ENCODE measurements around the gene CPAMD8. TPM values are rescaled to one million over a fixed set of nuclear protein-coding genes. Genes with fewer than 3 reads are reported as not detected.

CPAMD8 gene
- total and polyA plus RNA-seq, 2 donors (not counting 1 experiment from before 2014, with no cell fraction given): 1.1 to 2.7 TPM

- 72% methylated on average over 6 of the region's 11 CpGs for WGBS (ENCODE audit: insufficient coverage)
- no peak overlapping the region for H3K9ac ChIP-seq (ENCODE audit: low read length)
- CTCF ChIA-PET: interaction anchor here (0.6 kb wide), 1 partner anchor 23 kb away, joined by 3 read pairs; no protein-coding TSS in a partner anchor
Observed at GRCh38 chr19:17041976-17042375, 15.4 kb upstream of the CPAMD8 start.

GRCh38 chr19:17037966-17038500 is 11.4 kb upstream of the CPAMD8 start:
- Mint-ChIP-seq H3K9me3 (ENCODE audit: insufficient read depth) (no peaks in the 10 kb centered on the region), H3K4me3 (no peak overlapping the region), H3K27ac (no peak overlapping the region), H3K4me1 (no peaks in the 10 kb centered on the region), H3K27me3 (peaks cover 12% of the 10 kb centered on the region)
- Histone ChIP-seq H3K4me1 (ENCODE audit: control insufficient read depth in 2 of 2, insufficient read depth in 2 of 2, low read length in 2 of 2) (peaks cover 0 to 3% of the 10 kb centered on the region in 2 donors), H3K9ac (ENCODE audit: low read length) (no peak overlapping the region), H3K36me3 (replicated peaks in 1 of 2; ENCODE audit: control extremely low read depth in 1 of 2, control insufficient read depth in 1 of 2, extremely low read depth in 1 of 2, insufficient read depth in 2 of 2, low read length in 1 of 2) (no peaks in the 10 kb centered on the region), H2AFZ (ENCODE audit: insufficient read depth, low read depth, low read length, poor library complexity, severe bottlenecking) (no peak overlapping the region), H4K20me1 (ENCODE audit: control insufficient read depth, insufficient read depth, low read length, poor library complexity, severe bottlenecking) (no peaks in the 10 kb centered on the region), H3K4me2 (replicated peaks; ENCODE audit: low read depth, low read length, poor library complexity, severe bottlenecking) (no peak overlapping the region), H3K79me2 (ENCODE audit: control insufficient read depth, insufficient read depth, low read length) (no peaks in the 10 kb centered on the region), H3K4me3 (ENCODE audit: control extremely low read depth in 1 of 5, extremely low read depth in 1 of 5, insufficient read depth in 1 of 5, low read depth in 2 of 5, low read length in 4 of 5) (no peak overlapping the region), H3K9me3 (ENCODE audit: control extremely low read depth in 1 of 3, control insufficient read depth in 2 of 3, insufficient read depth in 1 of 3, low read length in 2 of 3) (peaks cover 0 to 6% (median 0%) of the 10 kb centered on the region in 3 donors), H3K27me3 (replicated peaks in 1 of 4; ENCODE audit: control extremely low read depth in 1 of 4, control insufficient read depth in 3 of 4, insufficient read depth in 4 of 4, low read length in 3 of 4) (peaks cover 0 to 4% (median 2%) of the 10 kb centered on the region in 4 experiments), H3K27ac (ENCODE audit: low read length in 2 of 2) (no peak overlapping the region)
- ATAC-seq (ENCODE audit: low read depth): no peak
- DNase-seq: no peak
- POLR2A ChIA-PET: no interaction called here
- 92% methylated on average over 15 of the region's 15 CpGs for WGBS (ENCODE audit: insufficient coverage)
- no peak for TF ChIP-seq CTCF (IDR thresholded peaks at IDR 0.05)
- TF ChIP-seq EZH2 (IDR thresholded peaks at IDR 0.05; ENCODE audit: borderline replicate concordance, insufficient read depth, low read depth, low read length, poor library complexity, severe bottlenecking): no peak
- CTCF ChIA-PET: no interaction called here
- intact Hi-C loops (cut with micrococcal nuclease): no loop called here

More at GRCh38 chr19:17041976-17042375, 15.4 kb upstream of the CPAMD8 start:
- TF ChIP-seq CTCF (IDR thresholded peaks at IDR 0.05) (no peak), EZH2 (IDR thresholded peaks at IDR 0.05; ENCODE audit: borderline replicate concordance, insufficient read depth, low read depth, low read length, poor library complexity, severe bottlenecking) (no peak)
- Mint-ChIP-seq H3K27ac (no peak overlapping the region), H3K9me3 (ENCODE audit: insufficient read depth) (no peaks in the 10 kb centered on the region), H3K4me3 (no peak overlapping the region), H3K27me3 (peaks cover 9% of the 10 kb centered on the region), H3K4me1 (no peaks in the 10 kb centered on the region)
- Histone ChIP-seq H3K27me3 (replicated peaks in 1 of 4; ENCODE audit: control extremely low read depth in 1 of 4, control insufficient read depth in 3 of 4, insufficient read depth in 4 of 4, low read length in 3 of 4) (peaks cover 0 to 4% (median 2%) of the 10 kb centered on the region in 4 experiments), H3K36me3 (replicated peaks in 1 of 2; ENCODE audit: control extremely low read depth in 1 of 2, control insufficient read depth in 1 of 2, extremely low read depth in 1 of 2, insufficient read depth in 2 of 2, low read length in 1 of 2) (no peaks in the 10 kb centered on the region), H3K4me3 (ENCODE audit: control extremely low read depth in 1 of 5, extremely low read depth in 1 of 5, insufficient read depth in 1 of 5, low read depth in 2 of 5, low read length in 4 of 5) (no peak overlapping the region), H2AFZ (ENCODE audit: insufficient read depth, low read depth, low read length, poor library complexity, severe bottlenecking) (no peak overlapping the region), H3K79me2 (ENCODE audit: control insufficient read depth, insufficient read depth, low read length) (no peaks in the 10 kb centered on the region), H4K20me1 (ENCODE audit: control insufficient read depth, insufficient read depth, low read length, poor library complexity, severe bottlenecking) (no peaks in the 10 kb centered on the region), H3K9me3 (ENCODE audit: control extremely low read depth in 1 of 3, control insufficient read depth in 2 of 3, insufficient read depth in 1 of 3, low read length in 2 of 3) (no peaks in the 10 kb centered on the region), H3K4me1 (ENCODE audit: control insufficient read depth in 2 of 2, insufficient read depth in 2 of 2, low read length in 2 of 2) (no peaks in the 10 kb centered on the region), H3K4me2 (replicated peaks; ENCODE audit: low read depth, low read length, poor library complexity, severe bottlenecking) (no peak overlapping the region), H3K27ac (ENCODE audit: low read length in 2 of 2) (no peak overlapping the region)
- intact Hi-C loops (cut with micrococcal nuclease): no loop called here
- ATAC-seq (ENCODE audit: low read depth) (no peak), DNase-seq (no peak)
- POLR2A ChIA-PET: no interaction called here
